G401 (cell line): Measurements from ENCODE around the gene LGALS16. TPM values are rescaled to one million over a fixed set of nuclear protein-coding genes. Genes with fewer than 3 reads are reported as not detected.
"Not testable (repeated sequence)": the region's sequence is repeated elsewhere in the genome, so short reads cannot be mapped to it uniquely, and the experiment has no call there.

ENCODE experiments used
- DNase-seq: peaks from one replicate; pipeline ENCODE4 v3.0.0-alpha.2; 2015; ENCODE audit warnings: low spot score
- in situ Hi-C: cut with HindIII; loops from 2 replicates; pipeline ENCODE4 v1.10.0; 2016; ENCODE audit warnings: low sequenced_read_pairs, mixed read lengths
- total RNA-seq: library from RNA; depleted of rRNA; stranded (reverse); fragments of >200 nt; shearing (Covaris generic); gene quantifications from 2 replicates; pipeline ENCODE4 v1.2.3, GENCODE V29; 2014

Gene LGALS16
- total RNA-seq, 1 experiment from 2014 or later: not detected

DNA sequence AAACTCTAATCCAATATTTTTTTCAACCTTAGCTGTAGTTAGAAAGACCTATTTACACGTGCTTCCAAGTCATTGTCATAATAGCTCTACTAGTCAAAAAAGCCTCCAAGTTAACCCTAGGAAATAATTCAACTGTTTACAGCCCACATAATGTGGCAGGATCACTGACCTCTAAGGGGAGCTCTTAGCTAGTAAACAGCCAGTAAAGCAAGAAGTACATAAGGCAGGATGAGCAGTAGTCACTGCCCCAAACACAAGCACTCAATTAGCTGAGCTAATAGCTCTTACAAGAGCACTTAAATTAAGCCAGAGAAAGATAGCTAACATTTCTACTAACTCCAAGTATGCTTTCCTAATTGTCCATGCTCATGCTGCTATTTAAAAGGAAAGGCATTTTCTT, 18.1 kb downstream of the LGALS16 start:
- in situ Hi-C loops: loop anchor here (10.0 kb wide), 1 partner anchor 109 kb away; no protein-coding TSS in a partner anchor
- not testable (repeated sequence) for DNase-seq

DNA sequence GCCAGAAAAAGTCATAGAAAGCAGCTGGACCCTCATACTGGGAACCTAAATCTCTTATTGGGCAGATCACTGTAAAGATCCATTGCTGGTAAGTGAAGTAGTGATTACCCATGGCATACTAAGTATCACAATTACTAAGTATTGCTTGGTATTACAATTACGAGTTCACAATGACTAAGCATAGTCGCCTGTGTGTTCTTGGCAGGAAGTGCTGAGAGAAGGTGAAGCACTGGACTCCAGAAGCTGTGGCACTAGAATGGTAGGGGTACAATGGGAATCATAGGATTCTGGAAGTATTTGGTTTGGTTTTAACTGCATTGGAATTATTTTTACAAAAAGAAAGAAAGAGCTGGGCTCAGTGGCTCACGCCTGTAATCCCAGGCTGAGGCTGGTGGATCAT, 20.3 kb downstream of the LGALS16 start:
- no peak for DNase-seq
- in situ Hi-C loops: loop anchor here (10.0 kb wide), 1 partner anchor 111 kb away; no protein-coding TSS in a partner anchor

DNA sequence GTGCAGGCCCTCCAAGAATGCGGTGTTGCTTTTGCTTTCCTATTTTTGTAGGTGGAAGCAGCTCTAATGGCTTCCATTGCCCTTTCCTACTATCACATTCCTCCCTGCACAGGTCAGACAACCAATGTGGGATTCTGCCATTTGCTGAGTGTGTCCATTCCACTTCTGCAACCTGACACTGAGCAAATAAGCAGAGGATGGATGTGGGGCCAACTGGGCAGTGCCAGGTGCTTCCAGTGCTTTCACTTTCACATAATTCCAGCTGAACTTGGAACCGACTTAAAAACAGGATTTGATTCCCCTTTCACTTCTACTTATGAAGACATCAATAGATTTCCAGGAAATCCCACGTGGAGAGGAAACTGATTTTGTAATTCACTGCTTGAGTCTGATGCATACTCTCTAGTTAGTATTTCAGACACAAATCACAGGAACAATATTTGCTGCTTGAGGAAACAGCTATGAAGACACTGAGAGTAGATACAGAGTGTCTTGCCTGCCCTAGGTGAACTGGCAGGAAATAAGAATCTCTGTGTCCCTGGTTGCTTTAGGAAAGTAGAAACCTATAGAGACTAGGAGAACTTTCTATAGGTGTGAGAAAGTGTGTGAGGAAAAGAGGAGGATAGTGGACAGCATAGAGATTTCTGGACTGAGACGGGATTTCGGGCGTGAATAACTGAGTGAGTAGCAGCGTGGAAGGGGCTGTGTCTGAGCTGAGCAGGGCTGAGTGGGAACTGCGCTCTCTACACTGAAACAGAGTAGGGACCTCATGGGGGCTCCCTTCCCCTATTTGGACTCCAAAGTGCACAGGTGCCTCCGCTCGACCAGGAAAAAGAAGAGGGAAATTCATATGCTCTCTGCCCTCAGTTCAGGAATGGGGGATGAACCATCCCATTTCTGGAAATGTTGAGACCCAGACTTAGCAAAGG, 22.5 kb downstream of the LGALS16 start:
- in situ Hi-C loops: loop anchor here (10.0 kb wide), 1 partner anchor 113 kb away; no protein-coding TSS in a partner anchor
- no peak for DNase-seq

DNA sequence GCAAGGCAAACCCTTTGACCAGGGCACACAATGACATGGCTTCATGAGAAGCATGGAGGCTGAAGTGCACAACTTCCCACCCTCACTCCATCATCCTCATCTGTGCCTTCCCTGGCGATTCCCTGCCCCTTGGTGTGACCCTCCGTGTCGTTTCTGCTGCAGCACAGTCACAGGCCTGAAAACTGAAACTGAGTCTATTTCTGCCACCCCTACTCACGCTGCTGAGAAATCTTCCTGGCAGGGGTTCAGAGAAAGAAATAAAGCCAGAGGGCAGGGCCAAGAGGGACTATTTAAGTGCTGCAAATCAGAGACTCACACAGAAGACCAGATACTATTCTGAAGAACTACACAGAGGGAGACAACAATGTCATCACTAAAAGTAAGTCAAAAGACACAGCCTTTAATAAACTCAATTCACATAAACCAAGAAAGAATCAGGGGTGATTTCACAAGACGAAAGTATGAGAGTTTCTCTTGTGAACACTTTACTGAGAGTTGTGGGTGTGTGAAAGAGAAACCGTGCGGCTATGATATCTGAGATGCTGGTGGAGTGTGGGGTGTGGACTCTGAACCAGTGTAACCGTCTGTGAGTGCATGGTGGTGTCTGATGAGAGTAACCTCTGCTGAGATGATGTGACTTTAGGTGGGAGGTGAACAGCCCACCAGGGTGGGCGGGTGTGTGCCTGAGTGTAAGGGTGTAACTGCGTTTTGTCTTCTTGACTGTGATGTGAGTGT, 23.5 kb downstream of the LGALS16 start:
- DNase-seq: no peak
- in situ Hi-C loops: loop anchor here (10.0 kb wide), 1 partner anchor 114 kb away; no protein-coding TSS in a partner anchor

DNA sequence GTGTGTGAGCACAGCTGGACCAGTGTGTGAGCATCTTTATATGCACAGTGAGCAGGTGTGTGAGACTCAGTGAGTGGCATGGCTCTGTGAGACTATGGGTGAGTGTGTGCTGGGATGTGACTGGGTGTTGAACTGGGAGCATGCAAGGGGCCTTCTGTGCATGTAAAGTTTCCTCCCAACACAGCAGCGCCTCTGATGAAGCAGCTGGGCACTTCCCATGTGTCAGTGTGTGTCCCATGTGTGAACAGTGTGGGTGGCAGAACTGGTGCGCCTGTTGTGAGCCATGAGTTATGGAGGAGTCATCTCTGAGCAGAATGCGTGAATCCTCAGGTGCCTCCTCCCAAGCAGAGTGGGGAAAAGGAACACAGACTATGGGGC, 24.1 kb downstream of the LGALS16 start:
- in situ Hi-C loops: loop anchor here (10.0 kb wide), 1 partner anchor 115 kb away; no protein-coding TSS in a partner anchor
- no peak for DNase-seq

DNA sequence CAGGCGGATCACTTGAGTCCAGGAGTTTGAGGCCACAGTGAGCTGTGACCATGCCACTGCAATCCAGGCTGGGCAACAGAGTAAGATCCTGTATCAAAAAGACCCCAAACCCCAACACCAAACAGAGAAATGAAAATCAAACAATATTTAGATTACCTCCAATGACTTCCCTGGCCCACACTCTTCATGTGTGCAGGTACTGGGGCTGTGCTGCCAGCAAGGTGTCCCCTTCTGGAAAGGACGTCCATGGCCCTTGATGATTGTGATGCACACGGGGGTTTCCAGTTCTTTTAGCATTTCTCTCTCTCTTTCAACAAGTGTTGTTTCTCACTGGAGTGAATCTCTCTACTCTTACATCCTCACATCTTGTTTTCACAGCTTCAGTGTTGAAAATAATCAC, 24.9 kb downstream of the LGALS16 start:
- no peak for DNase-seq
- in situ Hi-C loops: no loop called here

DNA sequence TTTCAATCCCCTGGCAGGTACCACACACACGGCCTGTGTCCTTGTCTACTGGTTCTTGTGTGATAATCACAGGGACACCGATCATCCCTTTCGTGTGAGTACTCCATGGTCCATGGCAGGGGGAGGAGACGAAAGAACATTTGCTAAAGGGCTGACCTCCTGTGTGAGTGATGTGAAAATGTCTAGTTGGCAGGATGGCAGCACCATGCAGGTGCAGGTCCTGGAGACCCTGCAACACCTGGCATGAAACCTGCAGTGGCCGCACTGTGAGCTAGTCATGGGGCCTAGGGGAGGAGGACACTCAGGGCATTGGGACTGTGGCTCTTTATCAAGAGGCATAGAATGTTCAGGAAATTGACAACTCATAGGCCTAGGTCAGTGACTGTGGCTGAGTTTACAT, 25.7 kb downstream of the LGALS16 start:
- no peak for DNase-seq
- in situ Hi-C loops: no loop called here

DNA sequence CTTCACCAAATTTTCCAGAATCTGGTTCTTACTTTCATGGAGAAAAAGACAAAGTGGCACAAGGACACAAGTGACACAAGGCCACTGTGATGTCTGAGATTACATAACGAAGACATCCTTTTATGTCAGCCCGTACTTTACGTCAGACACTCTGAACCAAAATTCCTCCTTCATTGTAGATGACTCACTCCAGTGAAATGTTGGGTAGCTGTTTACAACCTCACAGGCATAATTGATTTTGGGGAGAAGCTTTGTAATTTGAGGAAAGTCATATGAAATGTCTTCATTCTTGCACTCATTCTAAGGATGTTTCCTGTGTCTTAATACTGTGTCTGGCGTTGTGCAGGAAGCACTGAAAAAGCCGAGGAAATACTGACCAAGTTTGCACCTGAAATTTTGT, 28.6 kb downstream of the LGALS16 start:
- no peak for DNase-seq

DNA sequence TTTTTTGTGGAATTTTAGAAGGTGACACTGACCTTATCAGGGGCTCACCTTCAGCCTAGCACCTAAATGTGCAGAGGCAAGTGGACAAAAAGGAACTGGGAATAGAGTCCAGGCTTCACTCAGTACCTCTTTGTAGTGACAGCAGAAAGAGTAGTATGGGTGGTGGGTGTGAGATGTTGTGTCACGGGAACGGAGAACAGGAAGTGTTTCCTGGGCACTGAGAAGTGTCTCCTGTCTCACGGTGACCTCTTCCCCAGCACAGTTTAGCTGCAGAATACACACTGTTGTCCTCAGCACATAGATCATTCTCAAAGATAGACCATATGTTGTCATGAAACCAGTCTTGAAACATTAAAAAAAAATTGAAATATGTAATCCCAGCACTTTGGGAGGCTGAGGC, 31.0 kb downstream of the LGALS16 start:
- DNase-seq: no peak
- in situ Hi-C loops: no loop called here

More for the DNA sequence above, 28.6 kb downstream of the LGALS16 start:
- in situ Hi-C loops: no loop called here

DNA sequence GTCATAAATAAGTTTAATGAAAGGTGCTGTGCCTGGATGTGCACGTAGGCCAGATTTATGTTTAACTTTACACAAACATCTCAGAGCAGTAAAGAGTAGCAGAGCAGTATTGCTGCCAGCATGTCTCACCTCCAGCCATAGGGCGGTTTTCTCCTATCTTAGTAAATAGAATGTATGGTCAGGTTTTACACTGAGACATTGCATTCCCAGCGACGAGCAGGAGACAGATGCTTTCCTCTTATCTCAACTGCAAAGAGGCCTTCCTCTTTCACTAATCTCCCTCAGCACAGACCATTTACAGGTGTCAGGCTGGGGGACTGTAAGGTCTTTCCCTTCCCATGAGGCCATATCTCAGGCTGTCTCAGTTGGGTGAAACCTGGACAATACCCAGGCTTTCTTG, 32.9 kb downstream of the LGALS16 start:
- DNase-seq, in situ Hi-C loops: not testable (repeated sequence)

DNA sequence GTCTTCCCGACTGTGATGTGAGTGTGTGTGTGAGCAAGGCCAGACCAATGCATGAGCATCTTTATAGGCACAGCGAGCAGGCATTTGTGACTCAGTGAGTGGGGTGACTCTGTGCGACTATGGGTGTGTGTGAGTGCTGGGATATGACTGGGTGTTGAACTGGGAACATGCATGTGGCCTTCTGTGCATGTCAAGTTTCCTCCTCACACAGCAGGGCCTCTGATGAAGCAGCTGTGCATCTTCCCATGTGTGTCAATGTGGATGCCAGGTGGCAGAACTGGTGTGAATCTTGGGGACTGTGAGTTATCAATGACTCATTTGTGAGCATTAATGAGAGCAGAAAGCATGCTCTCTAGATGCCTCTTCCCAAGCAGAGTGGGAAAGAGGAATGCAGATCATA, 36.5 kb downstream of the LGALS16 start:
- in situ Hi-C loops: no loop called here
- no peak for DNase-seq

DNA sequence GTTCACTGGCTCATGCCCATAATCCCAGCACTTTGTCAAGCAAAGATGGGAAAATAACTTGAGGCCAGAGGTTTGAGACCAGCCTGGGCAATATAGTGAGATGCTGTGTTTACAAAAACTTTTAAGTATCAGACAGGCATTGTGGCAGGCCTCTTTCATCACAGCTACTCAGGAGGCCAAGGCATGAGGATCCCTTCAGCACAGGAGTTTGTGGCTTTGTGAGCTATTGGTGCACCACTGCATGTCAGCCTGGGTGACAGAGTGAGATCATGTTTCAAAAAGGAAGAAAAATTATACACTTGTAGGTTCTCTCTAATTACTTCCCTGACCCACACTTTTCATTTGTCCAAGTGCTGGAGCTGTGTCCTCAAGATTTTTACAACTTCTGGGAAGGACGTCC, 37.1 kb downstream of the LGALS16 start:
- in situ Hi-C loops: no loop called here
- DNase-seq: no peak

DNA sequence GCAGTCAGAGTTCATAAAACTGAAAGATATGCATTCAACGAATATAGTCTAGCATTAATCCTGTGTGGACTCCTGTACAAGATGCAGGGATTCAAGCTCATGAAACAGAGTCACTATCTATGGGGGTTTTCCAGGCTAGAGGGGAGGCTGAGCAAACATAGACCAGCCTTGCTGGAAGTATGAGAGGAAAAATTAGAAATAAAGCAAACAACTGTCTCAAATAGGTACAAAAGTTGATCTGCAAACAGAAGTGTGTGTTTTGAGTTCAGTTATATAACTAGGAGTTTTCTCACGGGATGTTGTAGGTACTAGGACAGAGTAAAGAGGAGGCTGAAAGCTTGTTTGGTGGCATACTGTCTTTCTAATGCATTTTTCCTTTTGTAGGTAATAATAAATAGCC, 40.0 kb downstream of the LGALS16 start:
- DNase-seq: no peak
- in situ Hi-C loops: no loop called here

DNA sequence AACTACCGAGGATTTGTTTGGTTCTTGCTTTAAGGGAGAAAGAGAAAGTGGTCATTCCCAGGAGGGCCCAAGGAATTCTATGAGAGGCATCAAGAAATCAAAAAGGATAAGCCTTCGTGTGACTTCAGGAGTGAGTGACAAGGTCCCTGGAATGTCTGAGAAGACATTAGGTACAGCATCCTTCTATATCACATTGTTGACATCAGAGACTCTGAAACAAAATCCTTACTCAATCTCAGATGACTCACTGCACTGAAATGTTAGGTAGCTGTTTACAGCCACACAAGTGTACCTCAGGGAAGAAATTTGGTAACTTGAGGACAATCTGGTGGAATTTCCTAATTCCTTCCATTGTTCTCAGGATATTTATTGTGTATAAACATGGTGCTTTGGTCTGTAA, 40.7 kb downstream of the LGALS16 start:
- no peak for DNase-seq
- in situ Hi-C loops: no loop called here

DNA sequence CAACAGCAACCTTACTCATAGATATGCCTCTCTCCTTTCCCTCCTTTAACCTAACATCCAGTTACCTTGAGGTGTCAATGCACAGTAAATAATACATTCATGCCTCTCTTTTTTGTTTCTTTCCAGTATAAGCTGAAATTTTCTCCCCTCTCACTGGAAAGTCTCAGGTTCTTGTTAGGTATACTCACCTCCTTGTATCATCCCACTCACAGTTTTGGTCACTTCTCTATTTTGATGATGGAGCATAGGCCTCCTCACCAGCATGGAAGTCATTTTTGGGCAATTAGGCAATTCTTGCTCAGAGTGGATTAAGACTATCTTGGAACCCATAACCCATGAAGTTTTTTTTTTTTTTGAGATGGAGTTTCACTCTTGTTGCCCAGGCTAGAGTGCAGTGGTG, 42.8 kb downstream of the LGALS16 start:
- no peak for DNase-seq
- in situ Hi-C loops: no loop called here

DNA sequence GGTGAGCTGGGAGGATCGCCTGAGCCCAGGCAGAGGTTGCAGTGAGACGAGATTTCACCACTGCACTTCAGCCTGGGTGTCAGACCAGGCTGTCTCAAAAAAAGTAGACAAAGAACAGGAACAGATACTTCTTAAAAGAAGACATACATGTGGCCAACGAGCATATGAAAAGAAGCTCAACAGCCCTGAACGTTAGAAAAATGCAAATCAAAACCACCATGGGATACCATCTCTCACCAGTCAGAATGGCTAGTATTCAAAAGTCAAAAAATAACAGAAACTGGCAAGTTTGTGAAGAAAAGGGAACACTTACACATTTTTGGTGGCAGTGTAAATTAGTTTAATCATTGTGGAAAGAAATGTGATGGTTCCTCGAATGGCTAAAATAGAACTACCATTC, 45.6 kb downstream of the LGALS16 start:
- no peak for DNase-seq
- in situ Hi-C loops: no loop called here

DNA sequence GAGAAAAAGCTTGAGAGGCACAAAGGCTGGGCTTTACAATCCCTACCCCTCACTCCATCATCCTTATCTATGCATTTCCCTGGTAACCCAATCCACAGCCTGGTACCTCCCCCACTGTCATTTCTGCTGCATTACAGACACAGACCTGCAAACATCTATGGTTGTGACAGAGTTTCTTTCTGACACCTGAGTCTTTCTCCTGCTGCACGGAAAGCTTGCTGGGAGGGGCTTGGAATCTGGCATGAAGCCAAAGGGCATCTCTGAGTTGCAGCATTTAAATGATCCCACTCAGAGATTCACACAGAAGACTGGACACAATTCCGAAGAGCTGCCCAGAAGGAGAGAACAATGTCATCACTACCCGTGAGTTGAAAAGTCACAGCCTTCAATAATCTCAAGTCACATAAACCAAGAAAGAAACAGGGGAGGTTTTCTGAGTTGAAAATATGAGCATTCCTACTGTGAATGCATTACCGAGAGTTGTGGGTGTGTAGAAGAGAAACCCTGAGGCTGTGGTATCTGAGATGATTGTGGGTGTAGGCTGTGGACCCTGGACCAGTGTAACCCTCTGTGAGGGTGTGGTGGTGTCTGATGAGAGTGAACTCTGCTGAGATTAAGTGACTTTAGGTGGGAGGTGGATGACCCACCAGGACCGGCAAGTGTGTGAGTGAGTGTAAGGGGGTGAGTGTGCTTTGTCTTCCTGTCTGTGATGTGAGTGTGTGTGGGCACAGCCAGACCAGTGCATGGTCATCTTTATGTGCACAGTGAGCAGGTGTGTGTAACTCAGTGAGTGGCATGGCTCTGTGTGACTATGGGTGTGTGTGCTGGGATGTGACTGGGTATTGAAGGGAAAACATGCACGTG, 48.7 kb downstream of the LGALS16 start, which contains the start of gene LGALS14:
LGALS14 (plus strand) TSS at position 301 of the 864 bp plus-strand sequence; CDS start at position 349, 48 bp downstream.
- in situ Hi-C loops: no loop called here
- no peak for DNase-seq

DNA sequence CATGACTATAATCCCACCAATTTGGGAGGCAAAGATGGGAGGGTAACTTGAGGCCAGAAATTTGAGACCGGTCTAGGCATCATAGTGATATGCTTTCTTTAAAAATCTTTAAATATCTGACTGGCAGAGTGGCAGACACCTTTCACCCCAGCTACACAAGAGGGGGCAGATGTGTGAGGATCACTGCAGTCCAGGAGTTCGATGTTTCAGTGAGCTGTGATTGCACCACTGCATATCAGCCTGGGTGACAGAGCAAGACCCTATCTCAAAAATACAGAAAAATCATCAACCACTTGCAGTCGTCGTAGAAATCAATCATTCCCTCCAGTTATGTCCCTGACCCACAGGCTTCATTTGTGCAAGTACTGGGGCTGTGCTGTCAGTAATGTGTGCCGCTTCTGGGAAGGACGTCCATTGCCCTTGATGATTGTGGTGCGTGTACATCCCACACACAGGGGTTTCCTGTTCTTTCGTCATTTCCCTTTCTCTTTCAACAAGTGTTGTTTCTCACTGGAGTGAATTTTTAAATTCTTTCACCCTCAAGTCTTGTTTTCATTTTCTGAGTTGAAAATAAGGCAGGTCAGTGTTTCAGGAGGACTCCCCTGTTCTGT, 50.0 kb downstream of the LGALS16 start:
- in situ Hi-C loops: no loop called here
- no peak for DNase-seq

DNA sequence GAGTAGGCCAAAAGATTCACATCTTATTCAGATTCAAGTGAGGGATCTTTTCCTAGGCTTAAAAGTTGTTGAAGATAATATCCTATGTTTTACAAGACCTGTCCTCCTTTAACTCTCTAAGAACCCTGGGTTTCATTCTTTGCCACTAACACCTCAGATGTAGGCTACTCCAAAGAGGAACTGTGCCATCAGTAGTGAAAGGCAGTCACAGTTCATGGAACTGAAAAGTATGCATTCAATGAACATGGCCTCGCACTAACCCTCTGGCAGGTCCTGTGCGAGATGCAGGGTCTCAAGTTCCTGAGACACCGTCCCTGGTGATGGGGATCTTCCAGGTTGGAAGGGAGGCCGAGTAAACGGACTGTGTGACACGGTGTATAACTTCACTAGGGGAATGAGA, 52.9 kb downstream of the LGALS16 start:
- in situ Hi-C loops: no loop called here
- DNase-seq: no peak
